Measurements from ENCODE around the gene WNT5B.

Gene WNT5B

DNA sequence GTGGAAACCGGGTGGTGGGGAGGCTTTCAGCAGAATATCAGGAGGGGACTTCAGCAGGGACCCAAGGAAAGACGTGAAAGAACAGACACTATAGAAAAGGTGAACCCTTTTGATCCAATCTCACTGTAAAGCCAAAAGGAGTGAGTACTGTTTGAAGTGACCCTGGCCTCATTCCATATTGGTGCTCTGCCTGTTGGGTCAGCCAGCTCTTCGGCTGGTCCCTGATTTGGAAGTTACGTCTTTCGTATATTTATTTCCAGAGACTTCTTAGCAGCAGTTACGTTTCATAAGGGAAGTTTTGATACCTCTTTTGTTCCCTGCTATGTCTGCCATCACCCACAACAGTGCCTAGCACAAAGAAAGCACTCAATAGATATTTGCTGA lies 21.9 kb downstream of the WNT5B start:
- ATAC-seq, result no peak
- TF ChIP-seq ISL1 (CRISPR knock-in tag; IDR thresholded peaks at IDR 0.05), result no peak
- no peak for TF ChIP-seq ZC3H10 (CRISPR knock-in tag; IDR thresholded peaks at IDR 0.05)
- no peak for TF ChIP-seq PPARA (CRISPR knock-in tag; IDR thresholded peaks at IDR 0.05; ENCODE audit: borderline replicate concordance)
- no peak for TF ChIP-seq RARB (CRISPR knock-in tag; IDR thresholded peaks at IDR 0.05)
- TF ChIP-seq ZNF8 (CRISPR knock-in tag; IDR thresholded peaks at IDR 0.05), result no peak
- TF ChIP-seq, protein P1, sequence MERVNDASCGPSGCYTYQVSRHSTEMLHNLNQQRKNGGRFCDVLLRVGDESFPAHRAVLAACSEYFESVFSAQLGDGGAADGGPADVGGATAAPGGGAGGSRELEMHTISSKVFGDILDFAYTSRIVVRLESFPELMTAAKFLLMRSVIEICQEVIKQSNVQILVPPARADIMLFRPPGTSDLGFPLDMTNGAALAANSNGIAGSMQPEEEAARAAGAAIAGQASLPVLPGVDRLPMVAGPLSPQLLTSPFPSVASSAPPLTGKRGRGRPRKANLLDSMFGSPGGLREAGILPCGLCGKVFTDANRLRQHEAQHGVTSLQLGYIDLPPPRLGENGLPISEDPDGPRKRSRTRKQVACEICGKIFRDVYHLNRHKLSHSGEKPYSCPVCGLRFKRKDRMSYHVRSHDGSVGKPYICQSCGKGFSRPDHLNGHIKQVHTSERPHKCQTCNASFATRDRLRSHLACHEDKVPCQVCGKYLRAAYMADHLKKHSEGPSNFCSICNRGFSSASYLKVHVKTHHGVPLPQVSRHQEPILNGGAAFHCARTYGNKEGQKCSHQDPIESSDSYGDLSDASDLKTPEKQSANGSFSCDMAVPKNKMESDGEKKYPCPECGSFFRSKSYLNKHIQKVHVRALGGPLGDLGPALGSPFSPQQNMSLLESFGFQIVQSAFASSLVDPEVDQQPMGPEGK (CRISPR knock-in tag; IDR thresholded peaks at IDR 0.05; ENCODE audit: borderline replicate concordance), result no peak
- no peak for TF ChIP-seq ESRRG (CRISPR knock-in tag; IDR thresholded peaks at IDR 0.05)
- TF ChIP-seq, protein P2, sequence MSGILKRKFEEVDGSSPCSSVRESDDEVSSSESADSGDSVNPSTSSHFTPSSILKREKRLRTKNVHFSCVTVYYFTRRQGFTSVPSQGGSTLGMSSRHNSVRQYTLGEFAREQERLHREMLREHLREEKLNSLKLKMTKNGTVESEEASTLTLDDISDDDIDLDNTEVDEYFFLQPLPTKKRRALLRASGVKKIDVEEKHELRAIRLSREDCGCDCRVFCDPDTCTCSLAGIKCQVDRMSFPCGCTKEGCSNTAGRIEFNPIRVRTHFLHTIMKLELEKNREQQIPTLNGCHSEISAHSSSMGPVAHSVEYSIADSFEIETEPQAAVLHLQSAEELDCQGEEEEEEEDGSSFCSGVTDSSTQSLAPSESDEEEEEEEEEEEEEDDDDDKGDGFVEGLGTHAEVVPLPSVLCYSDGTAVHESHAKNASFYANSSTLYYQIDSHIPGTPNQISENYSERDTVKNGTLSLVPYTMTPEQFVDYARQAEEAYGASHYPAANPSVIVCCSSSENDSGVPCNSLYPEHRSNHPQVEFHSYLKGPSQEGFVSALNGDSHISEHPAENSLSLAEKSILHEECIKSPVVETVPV (CRISPR knock-in tag; IDR thresholded peaks at IDR 0.05), result no peak
- TF ChIP-seq POU6F1 (CRISPR knock-in tag; IDR thresholded peaks at IDR 0.05; ENCODE audit: borderline replicate concordance, low read depth), result no peak
- TF ChIP-seq, protein P3, sequence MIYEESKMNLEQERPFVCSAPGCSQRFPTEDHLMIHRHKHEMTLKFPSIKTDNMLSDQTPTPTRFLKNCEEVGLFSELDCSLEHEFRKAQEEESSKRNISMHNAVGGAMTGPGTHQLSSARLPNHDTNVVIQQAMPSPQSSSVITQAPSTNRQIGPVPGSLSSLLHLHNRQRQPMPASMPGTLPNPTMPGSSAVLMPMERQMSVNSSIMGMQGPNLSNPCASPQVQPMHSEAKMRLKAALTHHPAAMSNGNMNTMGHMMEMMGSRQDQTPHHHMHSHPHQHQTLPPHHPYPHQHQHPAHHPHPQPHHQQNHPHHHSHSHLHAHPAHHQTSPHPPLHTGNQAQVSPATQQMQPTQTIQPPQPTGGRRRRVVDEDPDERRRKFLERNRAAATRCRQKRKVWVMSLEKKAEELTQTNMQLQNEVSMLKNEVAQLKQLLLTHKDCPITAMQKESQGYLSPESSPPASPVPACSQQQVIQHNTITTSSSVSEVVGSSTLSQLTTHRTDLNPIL (CRISPR knock-in tag; IDR thresholded peaks at IDR 0.05; ENCODE audit: low read depth), result no peak

GRCh38 chr12:1651946-1652345 lies 22.9 kb downstream of the WNT5B start:
- no peak for ATAC-seq
- TF ChIP-seq ZNF565 (CRISPR knock-in tag; conservative IDR thresholded peaks at IDR 0.05; ENCODE audit: low read depth) (no peak), PPARA (CRISPR knock-in tag; IDR thresholded peaks at IDR 0.05; ENCODE audit: borderline replicate concordance) (no peak), ZC3H10 (CRISPR knock-in tag; IDR thresholded peaks at IDR 0.05) (no peak), ARNTL (CRISPR knock-in tag; IDR thresholded peaks at IDR 0.05; ENCODE audit: borderline replicate concordance, low read depth) (no peak), TCF4 (CRISPR knock-in tag; IDR thresholded peaks at IDR 0.05; ENCODE audit: borderline replicate concordance) (no peak), SNAI2 (CRISPR knock-in tag; IDR thresholded peaks at IDR 0.05) (no peak), RARB (CRISPR knock-in tag; IDR thresholded peaks at IDR 0.05) (no peak), CSDC2 (CRISPR knock-in tag; IDR thresholded peaks at IDR 0.05) (no peak), ESRRG (CRISPR knock-in tag; IDR thresholded peaks at IDR 0.05) (no peak), ZFP30 (CRISPR knock-in tag; IDR thresholded peaks at IDR 0.05) (no peak), ZFP3 (CRISPR knock-in tag; IDR thresholded peaks at IDR 0.05) (no peak), BACH2 (CRISPR knock-in tag; IDR thresholded peaks at IDR 0.05; ENCODE audit: borderline replicate concordance) (no peak)
- TF ChIP-seq, protein P4, sequence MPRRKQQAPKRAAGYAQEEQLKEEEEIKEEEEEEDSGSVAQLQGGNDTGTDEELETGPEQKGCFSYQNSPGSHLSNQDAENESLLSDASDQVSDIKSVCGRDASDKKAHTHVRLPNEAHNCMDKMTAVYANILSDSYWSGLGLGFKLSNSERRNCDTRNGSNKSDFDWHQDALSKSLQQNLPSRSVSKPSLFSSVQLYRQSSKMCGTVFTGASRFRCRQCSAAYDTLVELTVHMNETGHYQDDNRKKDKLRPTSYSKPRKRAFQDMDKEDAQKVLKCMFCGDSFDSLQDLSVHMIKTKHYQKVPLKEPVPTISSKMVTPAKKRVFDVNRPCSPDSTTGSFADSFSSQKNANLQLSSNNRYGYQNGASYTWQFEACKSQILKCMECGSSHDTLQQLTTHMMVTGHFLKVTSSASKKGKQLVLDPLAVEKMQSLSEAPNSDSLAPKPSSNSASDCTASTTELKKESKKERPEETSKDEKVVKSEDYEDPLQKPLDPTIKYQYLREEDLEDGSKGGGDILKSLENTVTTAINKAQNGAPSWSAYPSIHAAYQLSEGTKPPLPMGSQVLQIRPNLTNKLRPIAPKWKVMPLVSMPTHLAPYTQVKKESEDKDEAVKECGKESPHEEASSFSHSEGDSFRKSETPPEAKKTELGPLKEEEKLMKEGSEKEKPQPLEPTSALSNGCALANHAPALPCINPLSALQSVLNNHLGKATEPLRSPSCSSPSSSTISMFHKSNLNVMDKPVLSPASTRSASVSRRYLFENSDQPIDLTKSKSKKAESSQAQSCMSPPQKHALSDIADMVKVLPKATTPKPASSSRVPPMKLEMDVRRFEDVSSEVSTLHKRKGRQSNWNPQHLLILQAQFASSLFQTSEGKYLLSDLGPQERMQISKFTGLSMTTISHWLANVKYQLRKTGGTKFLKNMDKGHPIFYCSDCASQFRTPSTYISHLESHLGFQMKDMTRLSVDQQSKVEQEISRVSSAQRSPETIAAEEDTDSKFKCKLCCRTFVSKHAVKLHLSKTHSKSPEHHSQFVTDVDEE (CRISPR knock-in tag; IDR thresholded peaks at IDR 0.05), result no peak
- TF ChIP-seq, protein P1 (CRISPR knock-in tag; IDR thresholded peaks at IDR 0.05; ENCODE audit: borderline replicate concordance), result no peak
- TF ChIP-seq, protein P2 (CRISPR knock-in tag; IDR thresholded peaks at IDR 0.05), result no peak

All from SK-N-SH treated with all-trans-retinoic acid at 6 μM for 48 hours (cell line).